HG02885 (cell line): Measurements from ENCODE around the gene GOT2.
A peak's percentile ranks its signal among the peaks of the same experiment; 100 is the strongest.
"Not testable (repeated sequence)": the region's sequence is repeated elsewhere in the genome, so short reads cannot be mapped to it uniquely, and the experiment has no call there.

Experiments used
- ATAC-seq: cut with Tn5 transposase; IDR thresholded peaks from one replicate; pipeline ENCODE4 v1.9.1; 2021; ENCODE audit warnings: mild to moderate bottlenecking; ENCODE audit not compliant: unreplicated experiment, poor library complexity

GOT2 gene

GRCh38 chr16:58733671-58734458 lies at the start of gene GOT2:
Gene GOT2 (minus strand): TSS chr16:58734316. CDS start chr16:58734228, 88 bp downstream.
- ATAC-seq, result peak; percentile 95

GRCh38 chr16:58779291-58779690 lies 45.2 kb upstream of the GOT2 start:
- ATAC-seq, result not testable (repeated sequence)

- ATAC-seq, result no peak
These were observed 39.8 kb upstream of the GOT2 start for GRCh38 chr16:58773870-58774269.

GRCh38 chr16:58768145-58768544 lies 34.0 kb upstream of the GOT2 start:
- no peak for ATAC-seq

- no peak for ATAC-seq
These were observed 33.5 kb upstream of the GOT2 start for GRCh38 chr16:58767581-58767980.

GRCh38 chr16:58756650-58757332 lies 22.7 kb upstream of the GOT2 start:
- ATAC-seq, result no peak

GRCh38 chr16:58755989-58756649 lies 22.0 kb upstream of the GOT2 start:
- peak; percentile 97 for ATAC-seq

- no peak for ATAC-seq
These were observed 19.6 kb upstream of the GOT2 start for GRCh38 chr16:58753711-58754134.

GRCh38 chr16:58744497-58744896 lies 10.4 kb upstream of the GOT2 start:
- ATAC-seq, result no peak

GRCh38 chr16:58741976-58742375 lies 7.9 kb upstream of the GOT2 start:
- ATAC-seq, result no peak

- ATAC-seq, result no peak
These were observed 7.0 kb upstream of the GOT2 start for GRCh38 chr16:58741166-58741565.

GRCh38 chr16:58738672-58739296 lies 4.7 kb upstream of the GOT2 start:
- ATAC-seq, result no peak

- not testable (repeated sequence) for ATAC-seq
These were observed 2.2 kb upstream of the GOT2 start for GRCh38 chr16:58736341-58736740.

GRCh38 chr16:58734459-58734787 lies 307 bp upstream of the GOT2 start:
- no peak for ATAC-seq

GRCh38 chr16:58733248-58733670 lies 857 bp downstream of the GOT2 start:
- no peak for ATAC-seq

- peak; percentile 41 for ATAC-seq
These were observed 1.4 kb downstream of the GOT2 start for GRCh38 chr16:58732545-58733247.

GRCh38 chr16:58730724-58731370 lies 3.3 kb downstream of the GOT2 start:
- no peak for ATAC-seq

- ATAC-seq, result no peak
These were observed 6.1 kb downstream of the GOT2 start for GRCh38 chr16:58727796-58728568.
